ENCODE results near the gene SPATS2. TPM values are rescaled to one million over a fixed set of nuclear protein-coding genes. Genes with fewer than 3 reads are reported as not detected.
A peak's percentile ranks its signal among the peaks of the same experiment; 100 is the strongest.

The SPATS2 gene
- total RNA-seq, 4 donors from 2014 or later = 10.5 to 39.3 (median 21.0) TPM

- Histone ChIP-seq H3K36me3 (no peaks in the 10 kb centered on the region), H3K4me1 (peaks cover 9 to 28% (median 23%) of the 10 kb centered on the region in 4 donors), H3K9me3 (no peaks in the 10 kb centered on the region), H3K27ac (peak overlapping the region; percentile 94 to 99 (median 98)), H3K27me3 (no peaks in the 10 kb centered on the region), H3K4me3 (peak overlapping the region in 3 of 4 donors; percentile 82 to 96 (median 92))
- WGBS, 2 donors (ENCODE audit: low coverage in 1 of 2) = 16 to 32% methylated on average over 3 of the region's 3 CpGs
- in situ Hi-C loops (cut with MboI; ENCODE audit: low pct_ligation_motif_present in 1 of 4, low pct_unique_long_range_greater_than_20kb in 1 of 4, low sequenced_read_pairs in 3 of 4) (no loop called here), intact Hi-C loops (cut with DNase I; ENCODE audit: low total_unique reads) (no loop called here)
- DNase-seq = no peak
- TF ChIP-seq POLR2A (IDR thresholded peaks at IDR 0.05) = no peak
- no peak for TF ChIP-seq POLR2AphosphoS5 (IDR thresholded peaks at IDR 0.05)
- TF ChIP-seq EP300 (IDR thresholded peaks at IDR 0.05; ENCODE audit: low read depth) = no peak
- no peak for TF ChIP-seq CTCF (IDR thresholded peaks at IDR 0.05)
Measured at GRCh38 chr12:49368240-49368600, 958 bp downstream of the SPATS2 start.

- Histone ChIP-seq H3K27ac (peak overlapping the region; percentile 15 to 99 (median 46)), H3K4me3 (no peak overlapping the region), H3K36me3 (no peaks in the 10 kb centered on the region), H3K27me3 (no peaks in the 10 kb centered on the region), H3K9me3 (no peaks in the 10 kb centered on the region), H3K4me1 (peaks cover 9 to 28% (median 23%) of the 10 kb centered on the region in 4 donors)
- in situ Hi-C loops (cut with MboI; ENCODE audit: low pct_ligation_motif_present in 1 of 4, low pct_unique_long_range_greater_than_20kb in 1 of 4, low sequenced_read_pairs in 3 of 4) = loop anchor here in 1 of 4 donors (5.0 kb wide), 1 partner anchor 138 kb away; no protein-coding TSS in a partner anchor
- 30 to 44% methylated on average over 5 to 6 of the region's 6 CpGs for WGBS, 2 donors (ENCODE audit: low coverage in 1 of 2)
- peak; percentile 63 for DNase-seq
- intact Hi-C loops (cut with DNase I; ENCODE audit: low total_unique reads) = no loop called here
- TF ChIP-seq POLR2AphosphoS5 (IDR thresholded peaks at IDR 0.05) (no peak), CTCF (IDR thresholded peaks at IDR 0.05) (peak; percentile 20 to 50 (median 34))
Measured at GRCh38 chr12:49369411-49370145, 2.3 kb downstream of the SPATS2 start.

GRCh38 chr12:49370539-49370938, 3.3 kb downstream of the SPATS2 start:
- in situ Hi-C loops (cut with MboI; ENCODE audit: low pct_ligation_motif_present in 1 of 4, low pct_unique_long_range_greater_than_20kb in 1 of 4, low sequenced_read_pairs in 3 of 4) = loop anchor here in 1 of 4 donors (5.0 kb wide), 1 partner anchor 137 kb away; no protein-coding TSS in a partner anchor
- WGBS, 2 donors (ENCODE audit: low coverage in 1 of 2) = 84 to 88% methylated on average over 6 of the region's 6 CpGs
- DNase-seq = no peak
- H3K27me3 ChIP-seq = no peaks in the 10 kb centered on the region
- peak overlapping the region in 1 of 4 donors; percentile 99 for H3K27ac ChIP-seq
- H3K4me3 ChIP-seq = no peak overlapping the region
- no peaks in the 10 kb centered on the region for H3K9me3 ChIP-seq
- intact Hi-C loops (cut with DNase I; ENCODE audit: low total_unique reads) = no loop called here
- H3K36me3 ChIP-seq = no peaks in the 10 kb centered on the region
- no peak for TF ChIP-seq CTCF (IDR thresholded peaks at IDR 0.05)
- TF ChIP-seq POLR2AphosphoS5 (IDR thresholded peaks at IDR 0.05) = no peak
- H3K4me1 ChIP-seq = peaks cover 9 to 28% (median 23%) of the 10 kb centered on the region in 4 donors

- no peaks in the 10 kb centered on the region for H3K4me1 ChIP-seq
- in situ Hi-C loops (cut with MboI; ENCODE audit: low pct_ligation_motif_present in 1 of 4, low pct_unique_long_range_greater_than_20kb in 1 of 4, low sequenced_read_pairs in 3 of 4) = no loop called here
- 83 to 100% methylated on average over 1 of the region's 1 CpG for WGBS, 2 donors (ENCODE audit: low coverage in 1 of 2)
- no peaks in the 10 kb centered on the region for H3K27me3 ChIP-seq
- H3K27ac ChIP-seq = no peak overlapping the region
- H3K9me3 ChIP-seq = no peaks in the 10 kb centered on the region
- intact Hi-C loops (cut with DNase I; ENCODE audit: low total_unique reads) = no loop called here
- no peak overlapping the region for H3K4me3 ChIP-seq
- H3K36me3 ChIP-seq = no peaks in the 10 kb centered on the region
- no peak for TF ChIP-seq POLR2AphosphoS5 (IDR thresholded peaks at IDR 0.05)
- TF ChIP-seq EP300 (IDR thresholded peaks at IDR 0.05; ENCODE audit: low read depth) = no peak
- no peak for TF ChIP-seq CTCF (IDR thresholded peaks at IDR 0.05)
- TF ChIP-seq POLR2A (IDR thresholded peaks at IDR 0.05) = no peak
- no peak for DNase-seq
Measured at GRCh38 chr12:49375406-49375805, 8.1 kb downstream of the SPATS2 start.

Data from transverse colon (tissue), 4 donors.